GM12865 (cell line): ENCODE results near the gene TRIM66.

ENCODE experiments used
- DNase-seq: peaks from one replicate; pipeline ENCODE4 v3.0.0; 2010; ENCODE audit warnings: low read depth
- H3K4me3 ChIP-seq: 2 replicates; pipeline ENCODE4 v1.5.1; 2011; ENCODE audit warnings: mild to moderate bottlenecking, low read depth, low read length, control low read depth
- CTCF ChIP-seq: IDR thresholded peaks from 2 replicates; pipeline ENCODE4 v1.5.1; 2011; ENCODE audit warnings: low read length, control low read depth, low read depth, inconsistent platforms; ENCODE audit not compliant: insufficient read depth; ENCODE audit errors: missing control alignments

Gene TRIM66

DNA sequence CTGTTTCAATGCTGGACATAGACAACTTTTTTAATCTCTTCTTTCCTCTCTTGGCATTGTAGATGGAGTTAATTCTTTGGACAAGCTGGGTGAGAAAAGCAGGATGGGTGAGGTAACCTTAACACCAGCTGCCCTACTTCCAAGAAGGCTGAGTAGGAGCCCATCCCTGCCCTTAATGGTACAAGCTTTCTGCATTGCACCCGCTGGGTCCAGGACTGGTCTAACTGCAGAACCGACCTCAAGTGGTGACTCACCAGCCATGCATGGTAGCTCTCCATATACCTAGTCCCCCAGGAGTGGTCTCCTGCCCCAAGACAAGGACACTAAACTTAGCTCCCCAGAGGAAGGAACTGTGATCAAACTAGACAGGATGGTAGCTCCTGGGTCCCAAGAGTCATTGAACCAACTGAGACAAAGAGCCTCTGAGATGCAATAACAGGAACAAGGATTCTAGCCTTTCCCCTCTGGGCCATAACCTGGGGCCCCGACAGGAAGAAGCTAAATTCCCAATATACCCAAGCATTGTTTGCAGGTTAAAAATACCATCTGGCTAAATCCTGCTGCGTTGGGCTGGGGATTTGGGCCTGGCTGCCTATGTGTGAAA lies 32.3 kb upstream of the TRIM66 start:
- no peak overlapping the region for H3K4me3 ChIP-seq
- no peak for DNase-seq
- no peak for TF ChIP-seq CTCF

GRCh38 chr11:8713760-8714454 lies 31.4 kb upstream of the TRIM66 start:
- DNase-seq = no peak
- no peak overlapping the region for H3K4me3 ChIP-seq
- no peak for TF ChIP-seq CTCF

GRCh38 chr11:8712506-8712905 lies 30.0 kb upstream of the TRIM66 start:
- no peak for DNase-seq
- H3K4me3 ChIP-seq = no peak overlapping the region
- no peak for TF ChIP-seq CTCF

DNA sequence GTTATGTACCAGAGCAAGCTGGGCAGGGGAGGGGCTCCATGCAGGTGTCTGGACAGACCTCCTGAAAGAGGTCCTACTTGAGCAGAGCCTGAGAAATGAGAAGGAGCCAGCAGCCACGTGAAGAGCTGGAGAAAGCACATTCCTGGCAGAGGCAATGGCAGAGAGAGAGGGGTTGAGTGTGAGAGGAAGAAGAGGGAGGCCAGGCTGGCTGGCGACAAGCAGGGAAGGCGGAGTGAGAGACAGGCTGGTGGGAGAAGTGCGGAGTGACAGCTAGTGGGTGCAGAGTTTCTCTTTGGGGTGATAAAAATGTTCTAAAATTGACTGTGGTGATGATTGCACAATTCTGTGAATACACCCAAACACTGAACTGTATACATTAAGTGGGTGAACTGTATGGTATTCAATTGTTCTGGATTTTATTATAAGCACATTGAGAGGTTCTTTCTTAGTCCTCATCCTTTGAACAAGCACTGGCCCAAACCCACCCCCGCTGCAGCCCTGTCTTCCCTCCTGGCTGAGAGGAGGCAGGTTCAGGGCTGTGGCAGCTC lies 29.5 kb upstream of the TRIM66 start:
- H3K4me3 ChIP-seq = no peak overlapping the region
- DNase-seq = no peak
- no peak for TF ChIP-seq CTCF

DNA sequence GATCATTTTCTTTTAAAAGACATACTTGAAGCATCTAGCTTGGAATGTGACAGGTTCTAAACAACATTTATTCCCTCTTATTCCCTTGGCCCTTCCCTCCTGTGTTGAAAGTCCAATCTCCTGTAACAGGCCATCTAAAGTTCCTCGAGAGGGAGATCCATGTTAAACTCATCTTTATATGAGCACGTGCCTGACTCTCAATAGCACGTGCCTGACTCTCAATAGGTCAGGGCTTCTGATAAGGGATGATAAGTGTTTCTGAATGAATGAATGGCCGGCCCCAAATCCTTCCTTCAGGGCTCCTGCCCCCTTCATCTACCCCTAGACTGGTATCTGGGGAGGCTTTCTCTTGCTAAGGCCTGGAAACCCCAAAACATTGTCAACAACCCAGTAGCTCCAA lies 27.3 kb upstream of the TRIM66 start:
- no peak overlapping the region for H3K4me3 ChIP-seq
- TF ChIP-seq CTCF = no peak
- DNase-seq = no peak

DNA sequence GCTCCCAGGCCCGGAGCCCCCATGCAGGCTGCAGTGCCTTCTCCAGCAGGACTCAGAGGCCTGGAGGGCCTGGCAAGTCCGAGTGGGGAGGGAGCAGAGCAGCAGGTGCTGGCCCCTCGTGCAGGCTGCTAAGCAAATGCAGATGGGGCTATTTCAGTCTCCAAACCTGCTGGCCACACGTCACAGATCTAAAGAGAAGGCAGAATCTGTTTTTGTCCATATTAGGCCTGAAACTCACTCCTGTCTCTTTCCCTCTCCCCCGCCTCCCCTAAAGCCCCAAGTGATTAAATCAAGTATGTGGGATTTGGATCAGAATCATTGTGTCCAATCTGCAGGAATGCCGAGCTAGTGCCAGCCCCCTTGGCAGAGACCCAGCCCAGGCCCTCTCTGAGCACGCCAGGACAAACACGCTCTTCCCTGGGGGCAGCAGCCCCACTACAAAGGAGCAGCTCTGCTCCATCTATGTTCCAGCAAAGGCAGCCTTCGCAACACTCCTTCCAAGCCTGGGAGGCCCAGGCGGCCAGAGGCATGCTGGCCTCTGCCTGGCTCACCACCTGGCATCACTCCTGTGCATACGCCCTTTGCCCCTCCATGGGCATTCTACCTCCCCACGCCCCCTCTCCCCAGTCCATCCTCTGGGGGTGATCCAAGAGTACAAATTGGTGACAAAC lies 26.7 kb upstream of the TRIM66 start:
- no peak overlapping the region for H3K4me3 ChIP-seq
- TF ChIP-seq CTCF = no peak
- DNase-seq = no peak
